Left lung (tissue), 10 donors: ENCODE measurements around the gene TMEM30B. TPM values are rescaled to one million over a fixed set of nuclear protein-coding genes. Genes with fewer than 3 reads are reported as not detected.
"Not testable (repeated sequence)": the region's sequence is repeated elsewhere in the genome, so short reads cannot be mapped to it uniquely, and the experiment has no call there.

ENCODE experiments used
- ATAC-seq: fragments of 200-7000 bp; cut with Tn5 transposase; one replicate; pipeline ENCODE4 v1.9.1; 2020; ENCODE audit warnings: moderate library complexity
- DNase-seq, 4 donors: peaks; one replicate each; pipeline ENCODE4 v3.0.0-alpha.2; 2013 to 2020
- H3K27ac ChIP-seq, 2 donors: fragments of 200-600 bp; sonication (generic) in 1 of 2; one replicate each; pipeline versions ENCODE4 v1.5.0 to v1.8.0; 2020 to 2021
- H3K27me3 ChIP-seq, 2 donors: fragments of 200-600 bp; sonication (generic) in 1 of 2; one replicate each; pipeline versions ENCODE4 v1.5.0 to v1.8.0; 2020 to 2021
- H3K36me3 ChIP-seq, 2 donors: fragments of 200-600 bp; sonication (generic) in 1 of 2; one replicate each; pipeline versions ENCODE4 v1.5.0 to v1.8.0; 2020 to 2021
- H3K4me1 ChIP-seq, 2 donors: fragments of 200-600 bp; one replicate each; pipeline ENCODE4 v1.8.0; 2021
- H3K4me3 ChIP-seq, 2 donors: fragments of 200-600 bp; sonication (generic) in 1 of 2; one replicate each; pipeline versions ENCODE4 v1.5.0 to v1.8.0; 2020 to 2021; ENCODE audit warnings: mild to moderate bottlenecking in 1 of 2
- H3K9me3 ChIP-seq, 2 donors: fragments of 200-600 bp; sonication (generic) in 1 of 2; one replicate each; pipeline versions ENCODE4 v1.5.0 to v1.8.0; 2020 to 2021
- intact Hi-C, 2 donors: fragments of 100-400 bp; cut with DNase I; formaldehyde crosslinking; loops; one replicate each; pipeline versions ENCODE4 v1.11.2 to v1.14.2; 2022
- polyA plus RNA-seq, 6 donors: library from polyadenylated mRNA; unstranded; fragments of 120-200 nt; gene quantifications; one replicate each; pipeline ENCODE4 v1.2.1, GENCODE V29; 2013; ENCODE audit not compliant: insufficient read length in 6 of 6
- total RNA-seq, 2 donors: library from RNA; stranded (reverse); fragmentation: NEBNext Ultra II Directional; extraction: Animal tissue kit (Norgen Biotek cat#: 25700); gene quantifications; one replicate each; pipeline ENCODE4 v1.2.1, GENCODE V29; 2021
- TF ChIP-seq, protein P1 (sequence below), 2 donors: fragments of 200-600 bp; sonication (generic) in 1 of 2; IDR thresholded peaks; one replicate each; pipeline versions ENCODE4 v1.5.0 to v1.8.0; 2021; ENCODE audit warnings: antibody characterized with exemption in 2 of 2
- donor health status: DM: no; HTN: yes; CAD: no.
- donor health status: DM: no; HTN: no; CAD: no.

TMEM30B gene
- total and polyA plus RNA-seq, 8 donors: 15.7 to 23.0 (median 20.0) TPM

- no peaks in the 10 kb centered on the region for H3K9me3 ChIP-seq
- H3K36me3 ChIP-seq: no peaks in the 10 kb centered on the region
- peak overlapping the region; percentile 65 to 72 for H3K4me3 ChIP-seq
- peaks cover 3 to 15% of the 10 kb centered on the region in 2 donors for H3K4me1 ChIP-seq
- intact Hi-C loops: loop anchor here in 1 of 2 donors (10.0 kb wide), 1 partner anchor 114 kb away; no protein-coding TSS in a partner anchor
- ATAC-seq (peak; percentile 4), DNase-seq (no peak)
- H3K27ac ChIP-seq: peak overlapping the region; percentile 66 to 85
- H3K27me3 ChIP-seq: peaks cover 0 to 25% of the 10 kb centered on the region in 2 donors
- TF ChIP-seq, protein P1, sequence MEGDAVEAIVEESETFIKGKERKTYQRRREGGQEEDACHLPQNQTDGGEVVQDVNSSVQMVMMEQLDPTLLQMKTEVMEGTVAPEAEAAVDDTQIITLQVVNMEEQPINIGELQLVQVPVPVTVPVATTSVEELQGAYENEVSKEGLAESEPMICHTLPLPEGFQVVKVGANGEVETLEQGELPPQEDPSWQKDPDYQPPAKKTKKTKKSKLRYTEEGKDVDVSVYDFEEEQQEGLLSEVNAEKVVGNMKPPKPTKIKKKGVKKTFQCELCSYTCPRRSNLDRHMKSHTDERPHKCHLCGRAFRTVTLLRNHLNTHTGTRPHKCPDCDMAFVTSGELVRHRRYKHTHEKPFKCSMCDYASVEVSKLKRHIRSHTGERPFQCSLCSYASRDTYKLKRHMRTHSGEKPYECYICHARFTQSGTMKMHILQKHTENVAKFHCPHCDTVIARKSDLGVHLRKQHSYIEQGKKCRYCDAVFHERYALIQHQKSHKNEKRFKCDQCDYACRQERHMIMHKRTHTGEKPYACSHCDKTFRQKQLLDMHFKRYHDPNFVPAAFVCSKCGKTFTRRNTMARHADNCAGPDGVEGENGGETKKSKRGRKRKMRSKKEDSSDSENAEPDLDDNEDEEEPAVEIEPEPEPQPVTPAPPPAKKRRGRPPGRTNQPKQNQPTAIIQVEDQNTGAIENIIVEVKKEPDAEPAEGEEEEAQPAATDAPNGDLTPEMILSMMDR (IDR thresholded peaks at IDR 0.05): no peak
Observed at GRCh38 chr14:61320806-61321384, 39.8 kb upstream of the TMEM30B start.

DNA sequence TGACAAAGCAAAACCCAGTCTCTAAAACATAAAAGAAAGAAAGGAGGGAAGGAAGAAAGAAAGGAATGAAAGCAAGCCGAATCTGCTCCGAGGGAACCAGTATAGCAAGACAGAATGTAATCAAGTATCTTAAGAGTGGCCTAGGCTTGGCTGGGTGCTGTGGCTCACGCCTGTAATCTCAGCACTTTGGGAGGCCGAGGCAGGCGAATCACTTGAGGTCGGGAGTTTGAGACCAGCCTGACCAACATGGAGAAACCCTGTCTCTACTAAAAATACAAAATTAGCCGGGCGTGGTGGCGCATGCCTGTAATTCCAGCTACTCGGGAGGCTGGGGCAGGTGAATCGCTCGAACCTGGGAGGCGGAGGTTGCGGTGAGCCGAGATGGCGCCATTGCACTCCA is 39.0 kb upstream of the TMEM30B start:
- H3K4me3 ChIP-seq, DNase-seq, H3K9me3 ChIP-seq, H3K27ac ChIP-seq, H3K36me3 ChIP-seq, ATAC-seq: not testable (repeated sequence)
- intact Hi-C loops: loop anchor here in 1 of 2 donors (10.0 kb wide), 1 partner anchor 115 kb away; no protein-coding TSS in a partner anchor
- Histone ChIP-seq H3K4me1 (peaks cover 3 to 15% of the 10 kb centered on the region in 2 donors), H3K27me3 (peaks cover 0 to 25% of the 10 kb centered on the region in 2 donors)

DNA sequence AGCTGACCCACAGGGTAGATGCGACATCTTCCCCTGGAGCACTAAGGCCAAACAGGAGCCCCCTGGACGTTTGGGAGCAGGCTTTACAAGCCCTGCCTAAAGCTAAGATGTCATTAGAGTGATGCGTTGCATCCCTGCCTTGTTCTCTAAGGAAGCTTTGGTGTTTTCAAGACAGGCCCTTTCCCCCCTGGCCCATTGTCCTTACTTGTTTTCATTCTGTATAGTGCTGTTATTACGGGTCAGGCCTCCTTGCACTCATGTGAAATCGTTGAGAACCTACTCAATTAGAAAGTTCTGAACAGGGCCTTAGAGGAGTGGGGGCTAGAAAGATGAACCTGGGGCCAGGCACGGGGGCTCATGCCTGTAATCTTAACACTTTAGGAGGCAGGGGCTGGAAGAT is 38.6 kb upstream of the TMEM30B start:
- peaks cover 0 to 25% of the 10 kb centered on the region in 2 donors for H3K27me3 ChIP-seq
- H3K27ac ChIP-seq: no peak overlapping the region
- no peak overlapping the region for H3K4me3 ChIP-seq
- DNase-seq (no peak), ATAC-seq (no peak)
- intact Hi-C loops: loop anchor here in 1 of 2 donors (10.0 kb wide), 1 partner anchor 115 kb away; no protein-coding TSS in a partner anchor
- H3K4me1 ChIP-seq: peaks cover 3 to 15% of the 10 kb centered on the region in 2 donors
- TF ChIP-seq, protein P1 (IDR thresholded peaks at IDR 0.05): no peak
- H3K9me3 ChIP-seq: no peaks in the 10 kb centered on the region
- no peaks in the 10 kb centered on the region for H3K36me3 ChIP-seq

- TF ChIP-seq, protein P1 (IDR thresholded peaks at IDR 0.05): no peak
- no peak for ATAC-seq
Observed at GRCh38 chr14:61319086-61319485, 37.9 kb upstream of the TMEM30B start.

DNA sequence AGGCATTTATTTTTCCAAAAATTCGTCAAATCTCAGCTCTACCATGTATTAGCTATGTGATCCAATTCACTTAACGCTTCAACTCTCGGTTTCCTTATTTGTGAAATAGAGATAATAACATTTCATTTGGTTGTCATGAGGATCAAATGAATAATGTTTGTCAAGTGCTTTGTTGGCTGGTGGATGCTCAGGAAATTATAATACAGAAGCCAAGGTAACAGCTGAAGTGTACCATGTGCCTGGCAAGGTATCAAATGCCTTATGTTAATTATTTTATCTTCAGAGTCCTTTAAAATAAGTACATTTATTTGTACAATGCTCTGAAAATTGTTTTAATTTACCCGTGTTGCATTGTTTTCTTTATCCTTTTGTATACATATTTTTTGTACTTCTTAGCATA is 34.2 kb upstream of the TMEM30B start:
- Histone ChIP-seq H3K4me3 (no peak overlapping the region), H3K36me3 (no peaks in the 10 kb centered on the region)
- ATAC-seq: no peak

More at GRCh38 chr14:61319086-61319485, 37.9 kb upstream of the TMEM30B start:
- no peak overlapping the region for H3K27ac ChIP-seq
- peaks cover 3 to 15% of the 10 kb centered on the region in 2 donors for H3K4me1 ChIP-seq
- H3K27me3 ChIP-seq: peaks cover 0 to 25% of the 10 kb centered on the region in 2 donors
- DNase-seq: no peak
- no peaks in the 10 kb centered on the region for H3K36me3 ChIP-seq
- no peaks in the 10 kb centered on the region for H3K9me3 ChIP-seq
- no peak overlapping the region for H3K4me3 ChIP-seq
- intact Hi-C loops: no loop called here

DNA sequence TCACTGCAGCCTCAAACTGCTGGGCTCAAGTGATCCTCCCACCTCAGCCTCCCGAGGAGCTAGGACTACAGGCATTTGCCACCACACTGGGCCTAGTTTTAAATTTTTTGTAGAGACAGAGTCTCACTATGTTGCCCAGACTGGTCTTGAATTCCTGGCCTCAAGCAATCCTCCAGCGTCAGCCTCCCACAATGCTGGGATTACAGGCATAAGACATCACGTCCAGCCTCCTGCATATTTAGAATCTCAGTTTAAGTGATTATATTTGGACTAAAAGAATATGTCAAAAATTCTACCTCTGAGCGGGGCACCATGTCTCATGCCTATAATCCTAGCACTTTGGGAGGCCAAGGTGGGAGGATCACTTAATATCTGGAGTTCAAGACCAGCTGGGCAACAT is 27.6 kb upstream of the TMEM30B start:
- H3K4me3 ChIP-seq, ATAC-seq, H3K27me3 ChIP-seq, DNase-seq, H3K36me3 ChIP-seq, H3K4me1 ChIP-seq, intact Hi-C loops: not testable (repeated sequence)
- H3K9me3 ChIP-seq: peaks cover 0 to 16% of the 10 kb centered on the region in 2 donors
- H3K27ac ChIP-seq: peak overlapping the region in 1 of 2 donors; percentile 41

More for the DNA sequence above, 34.2 kb upstream of the TMEM30B start:
- TF ChIP-seq, protein P1 (IDR thresholded peaks at IDR 0.05): no peak
- intact Hi-C loops: no loop called here
- Histone ChIP-seq H3K4me1 (no peaks in the 10 kb centered on the region), H3K27me3 (no peaks in the 10 kb centered on the region), H3K27ac (no peak overlapping the region), H3K9me3 (peaks cover 0 to 10% of the 10 kb centered on the region in 2 donors)
- no peak for DNase-seq
